Measurements from ENCODE around the gene PYCR2.
A peak's percentile ranks its signal among the peaks of the same experiment; 100 is the strongest.

PYCR2 gene

DNA sequence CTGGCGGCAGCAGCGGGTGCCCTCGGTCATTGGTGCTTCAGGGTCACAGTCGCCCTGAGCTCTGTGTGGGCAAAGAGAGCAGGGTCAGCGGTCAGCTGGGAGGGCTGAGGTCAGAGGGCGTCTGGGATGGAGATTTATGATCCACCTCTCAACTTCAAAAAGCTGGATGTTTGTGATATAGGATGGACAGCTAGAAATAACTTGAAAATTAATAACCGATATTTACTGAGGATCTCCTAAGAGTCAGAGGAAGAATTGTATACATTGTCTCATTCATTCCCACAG is 37.1 kb downstream of the PYCR2 start:
- DNase-seq (ENCODE audit: insufficient read length, low spot score) (no peak), FAIRE-seq (no peak)
- TF ChIP-seq POLR2A (IDR thresholded peaks at IDR 0.05; ENCODE audit: low read depth, low read length): no peak

DNA sequence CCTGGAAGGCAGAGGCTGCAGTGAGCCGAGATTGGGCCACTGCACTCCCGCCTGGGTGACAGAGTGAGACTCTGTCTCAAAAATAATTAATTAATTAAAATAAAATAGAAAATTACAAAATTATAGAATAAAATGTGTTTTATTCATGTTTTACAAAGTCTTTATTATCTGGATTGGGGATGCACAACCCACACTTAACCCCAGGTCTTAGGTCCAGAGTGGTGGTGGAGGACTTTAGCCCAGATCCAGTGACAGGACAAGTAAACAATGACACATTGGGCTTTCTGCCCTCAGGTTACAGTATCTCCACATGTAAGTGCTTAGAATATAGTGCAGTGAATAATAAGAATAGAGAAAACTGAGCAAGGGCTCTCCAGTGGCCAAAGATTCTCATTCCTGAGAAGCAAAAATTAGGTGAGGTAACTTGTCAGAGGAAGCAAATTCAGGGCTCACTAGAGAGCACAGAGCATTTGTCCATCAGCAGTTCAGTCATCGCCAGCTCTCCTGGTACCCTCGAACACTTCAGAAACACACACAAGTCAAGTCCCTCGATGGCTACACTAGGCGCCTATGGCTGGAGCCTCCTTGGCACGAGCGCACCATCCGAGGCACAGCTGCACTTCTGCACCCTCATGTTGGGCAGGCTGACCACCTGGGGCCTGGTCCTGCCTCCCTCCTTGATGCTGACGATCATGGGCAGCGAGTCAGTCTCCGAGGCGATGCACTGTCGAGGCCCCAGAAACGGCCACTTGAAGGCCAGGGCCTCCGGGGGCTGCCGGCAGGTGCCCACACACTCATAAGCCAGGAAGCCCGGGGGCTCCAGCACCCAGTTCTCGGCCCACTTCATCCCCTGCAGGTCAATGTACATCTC is 37.7 kb downstream of the PYCR2 start:
- FAIRE-seq (no peak), DNase-seq (ENCODE audit: insufficient read length, low spot score) (no peak)
- TF ChIP-seq POLR2A (IDR thresholded peaks at IDR 0.05; ENCODE audit: low read depth, low read length): no peak

DNA sequence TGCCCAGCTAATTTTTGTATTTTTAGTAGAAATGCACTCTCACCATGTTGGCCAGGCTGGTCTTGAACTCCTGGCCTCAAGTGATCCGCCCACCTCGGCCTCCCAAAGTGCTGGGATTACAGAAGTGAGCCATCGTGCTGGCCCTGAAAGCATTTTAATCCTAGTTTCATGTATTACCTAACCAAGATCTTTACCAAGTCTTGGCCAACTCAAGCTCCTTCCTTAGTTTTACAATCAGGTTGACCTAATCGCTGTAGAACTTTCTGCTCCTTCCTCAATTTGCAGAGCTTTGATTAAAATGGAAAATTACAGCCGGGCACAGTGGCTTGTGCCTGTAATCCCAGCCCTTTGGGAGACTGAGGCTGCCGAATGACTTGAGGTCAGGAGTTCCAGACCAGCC is 38.7 kb downstream of the PYCR2 start:
- no peak for TF ChIP-seq POLR2A (IDR thresholded peaks at IDR 0.05; ENCODE audit: low read depth, low read length)
- DNase-seq (ENCODE audit: insufficient read length, low spot score) (no peak), FAIRE-seq (no peak)

DNA sequence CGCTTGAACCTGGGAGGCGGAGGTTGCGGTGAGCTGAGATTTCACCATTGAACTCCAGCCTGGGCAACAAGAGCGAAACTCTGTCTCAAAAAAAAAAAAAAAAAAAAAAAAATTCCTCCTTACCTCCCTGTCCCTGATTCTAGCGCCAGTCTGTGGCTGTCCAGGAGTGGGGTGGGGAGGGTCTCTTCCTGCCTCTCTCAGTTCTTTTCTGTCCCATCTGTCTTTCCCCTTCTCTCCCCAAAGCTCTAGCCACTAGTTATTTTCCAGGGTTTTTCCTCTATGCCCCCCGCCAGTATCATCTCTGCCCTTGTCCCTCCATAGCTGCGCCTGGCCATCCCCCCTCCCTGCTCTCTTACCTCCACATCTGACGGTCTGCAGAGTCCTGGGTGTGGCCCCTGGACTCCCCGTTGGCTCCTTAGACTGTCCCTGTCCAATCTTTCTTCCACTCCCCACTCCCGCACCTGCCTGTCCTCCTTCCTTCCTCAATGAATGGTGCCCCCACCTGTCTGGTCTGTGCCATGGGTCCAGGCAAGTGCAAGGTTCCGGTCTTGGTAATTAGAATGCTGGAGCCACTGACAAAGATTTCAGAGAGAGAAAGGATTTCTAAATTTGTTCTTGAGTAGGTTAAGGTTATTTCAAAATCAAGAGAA is 40.3 kb downstream of the PYCR2 start:
- no peak for DNase-seq (ENCODE audit: insufficient read length, low spot score)
- no peak for TF ChIP-seq POLR2A (IDR thresholded peaks at IDR 0.05; ENCODE audit: low read depth, low read length)
- FAIRE-seq: no peak

DNA sequence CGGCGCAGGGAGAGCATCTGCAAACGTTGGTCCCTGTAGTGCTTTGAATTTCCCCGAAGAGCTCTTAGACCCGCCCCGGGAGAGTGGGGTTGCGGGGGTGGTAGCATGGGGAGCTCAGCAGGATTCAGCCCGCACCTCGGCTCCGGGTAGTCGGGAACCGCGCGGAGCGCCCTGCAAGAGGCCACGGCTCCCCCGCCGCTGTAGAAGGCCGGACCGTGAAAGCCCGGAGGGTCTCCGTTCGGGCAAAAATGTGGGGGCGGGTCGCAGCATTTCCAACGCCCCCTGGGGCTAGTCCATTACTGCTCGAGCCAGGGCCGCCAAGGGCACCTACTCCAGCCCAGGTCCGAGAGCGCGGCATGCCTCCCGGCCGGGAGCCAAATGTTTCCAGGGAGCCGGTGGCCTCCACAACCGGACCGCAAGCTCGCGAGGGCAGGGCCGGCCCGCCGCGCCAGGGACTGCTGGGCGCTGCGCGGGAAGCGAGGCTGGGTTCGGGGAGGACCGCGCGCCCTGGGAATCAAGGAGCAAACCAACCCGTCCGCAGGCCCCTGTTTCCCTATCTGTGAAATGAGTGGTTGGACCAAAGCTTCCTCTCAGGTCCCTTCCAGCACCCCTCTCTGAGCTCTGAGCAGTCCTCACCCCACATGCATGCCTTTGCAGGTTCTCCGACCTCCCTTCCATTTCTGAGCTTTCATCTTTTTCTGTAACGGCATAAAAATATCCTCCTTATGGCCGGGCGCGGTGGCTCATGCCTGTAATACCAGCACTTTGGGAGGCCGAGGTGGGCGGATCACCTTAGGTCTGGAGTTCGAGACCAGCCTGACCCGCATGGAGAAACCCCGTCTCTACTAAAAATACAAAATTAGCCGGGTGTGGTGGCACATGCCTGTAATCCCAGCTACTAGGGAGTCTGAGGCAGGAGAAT is 41.1 kb downstream of the PYCR2 start:
- TF ChIP-seq POLR2A (IDR thresholded peaks at IDR 0.05; ENCODE audit: low read depth, low read length): 0 out of 2 replicates have a peak, but pooled peaks have one; percentile 15
- DNase-seq (ENCODE audit: insufficient read length, low spot score) (peak; percentile 70), FAIRE-seq (no peak)

DNA sequence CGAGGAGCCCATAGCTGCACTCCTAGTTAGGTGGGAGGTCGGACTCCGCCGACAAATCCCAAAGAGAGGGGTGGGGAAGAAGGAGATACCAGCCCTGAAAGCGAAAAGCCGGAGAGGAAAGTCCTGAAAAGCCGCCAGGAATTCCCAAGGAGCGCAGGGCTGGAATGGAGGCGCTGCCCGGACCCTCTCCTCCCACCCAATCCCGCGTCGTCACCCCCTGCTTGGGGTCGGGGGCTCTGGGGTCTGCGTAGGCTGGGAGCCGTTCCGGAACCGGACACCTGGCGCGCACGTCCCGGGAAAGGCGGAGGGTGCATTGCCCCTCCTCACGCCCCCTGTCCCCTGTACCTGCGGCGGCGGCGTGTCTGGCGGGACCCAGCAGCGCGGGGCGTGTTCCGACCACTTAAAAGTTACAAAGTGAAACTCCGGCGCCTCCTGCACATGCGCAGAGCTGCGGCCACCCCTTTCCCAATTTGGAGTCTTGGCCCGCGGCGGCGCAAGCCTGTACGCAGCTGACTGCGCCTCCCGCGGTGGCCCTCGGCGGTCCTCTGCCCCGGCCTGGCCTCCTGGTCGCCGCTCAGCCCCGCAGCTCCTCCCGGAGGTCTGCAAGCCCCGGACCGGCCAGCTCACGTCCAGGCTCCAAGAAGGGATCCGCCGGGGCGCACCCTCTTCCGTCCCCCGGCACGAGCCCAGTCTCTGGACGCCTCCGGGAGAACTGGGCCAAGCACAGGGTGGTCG is 41.9 kb downstream of the PYCR2 start, which contains the start of gene TMEM63A:
TMEM63A (minus strand) TSS at position 422 of the 735 bp plus-strand sequence. CDS start 4,800 bp downstream, outside the sequence.
- peak; percentile 87 for DNase-seq (ENCODE audit: insufficient read length, low spot score)

DNA sequence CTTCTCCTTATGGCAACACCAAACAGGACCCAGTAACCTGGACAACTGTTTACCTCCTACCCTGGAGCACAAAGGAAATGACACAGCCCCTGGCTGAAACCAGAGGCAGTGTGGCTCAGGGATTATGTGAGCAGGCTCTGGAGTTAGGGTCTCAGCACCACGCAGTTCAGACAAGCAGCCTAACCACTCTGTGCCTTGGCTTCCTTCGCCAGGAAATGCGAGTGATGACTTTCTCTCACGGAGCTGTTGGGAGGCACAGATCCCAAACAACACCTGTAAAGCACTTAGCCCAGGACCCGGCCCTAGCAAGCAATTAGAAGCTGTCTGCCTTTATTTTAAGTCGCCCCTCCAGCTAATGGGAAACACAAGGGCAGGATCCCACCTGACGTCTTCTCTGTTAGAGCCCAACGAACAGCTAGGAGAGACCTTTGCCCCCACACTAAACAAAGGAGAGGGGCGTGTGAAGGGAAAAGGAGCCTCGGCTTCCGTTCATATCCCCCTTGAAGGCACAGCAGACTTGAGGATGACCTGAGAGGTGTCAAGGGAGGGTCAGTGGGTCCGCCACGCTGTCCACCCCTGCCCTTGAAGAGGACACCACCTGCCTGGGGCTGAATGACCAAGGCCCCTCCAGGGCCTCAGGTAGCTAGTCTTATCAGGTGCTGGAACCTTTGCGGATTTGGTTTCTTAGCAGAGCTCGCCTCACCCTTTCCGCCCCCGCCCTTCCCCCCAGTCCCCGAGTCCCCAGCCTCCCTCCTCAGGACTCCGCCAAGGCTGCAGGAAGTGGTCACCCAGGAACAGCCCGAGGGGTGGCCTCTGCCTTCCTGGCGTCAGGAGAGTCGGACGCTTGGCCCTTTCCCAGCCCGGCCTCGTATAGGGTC is 42.7 kb downstream of the PYCR2 start:
- FAIRE-seq (no peak), DNase-seq (ENCODE audit: insufficient read length, low spot score) (peak; percentile 60)
- peak; percentile 42; the same call in 1 of the 2 replicates for TF ChIP-seq POLR2A (IDR thresholded peaks at IDR 0.05; ENCODE audit: low read depth, low read length)

More for the DNA sequence above, 41.9 kb downstream of the PYCR2 start, which contains the start of gene TMEM63A:
- no peak for FAIRE-seq
- TF ChIP-seq POLR2A (IDR thresholded peaks at IDR 0.05; ENCODE audit: low read depth, low read length): peak; percentile 85

DNA sequence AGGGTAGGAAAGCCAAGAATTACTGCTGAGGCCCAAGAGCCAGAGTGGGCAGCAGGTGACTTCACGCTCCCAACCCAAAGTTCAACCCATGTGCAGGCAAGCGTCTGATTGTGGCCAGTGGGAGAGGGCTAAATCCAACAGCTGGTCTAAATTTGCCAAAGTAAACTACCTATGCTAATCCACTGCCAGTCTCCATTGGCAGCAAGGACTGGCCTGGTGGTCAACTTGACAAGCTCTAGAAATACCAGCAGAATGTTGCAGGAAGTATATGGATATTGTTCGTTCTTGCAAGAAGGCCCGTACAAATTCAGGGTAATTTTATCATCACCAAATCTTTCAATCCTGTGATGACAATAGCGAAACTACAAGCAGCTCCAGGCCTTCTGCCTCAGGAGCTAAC is 43.4 kb downstream of the PYCR2 start:
- FAIRE-seq: no peak
- DNase-seq (ENCODE audit: insufficient read length, low spot score): no peak
- TF ChIP-seq POLR2A (IDR thresholded peaks at IDR 0.05; ENCODE audit: low read depth, low read length): no peak

DNA sequence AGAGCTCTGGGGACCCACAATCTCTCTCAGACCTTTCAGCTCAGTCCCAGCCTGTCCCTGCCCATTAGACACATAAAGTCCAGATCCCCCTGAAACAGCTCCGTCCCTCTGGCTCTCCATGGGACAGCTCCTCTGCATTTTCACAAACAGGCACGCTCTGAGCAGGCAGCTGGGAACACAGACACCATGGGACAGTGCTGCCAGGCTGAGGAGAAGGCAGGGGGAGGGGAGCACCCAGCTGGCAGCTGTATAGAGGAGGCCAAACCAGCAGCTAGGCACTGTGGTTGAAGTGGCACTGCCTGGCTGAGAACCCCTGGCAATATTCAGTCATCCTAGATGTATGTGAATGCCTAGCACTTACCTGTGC is 43.8 kb downstream of the PYCR2 start:
- TF ChIP-seq POLR2A (IDR thresholded peaks at IDR 0.05; ENCODE audit: low read depth, low read length): no peak
- no peak for FAIRE-seq
- no peak for DNase-seq (ENCODE audit: insufficient read length, low spot score)

DNA sequence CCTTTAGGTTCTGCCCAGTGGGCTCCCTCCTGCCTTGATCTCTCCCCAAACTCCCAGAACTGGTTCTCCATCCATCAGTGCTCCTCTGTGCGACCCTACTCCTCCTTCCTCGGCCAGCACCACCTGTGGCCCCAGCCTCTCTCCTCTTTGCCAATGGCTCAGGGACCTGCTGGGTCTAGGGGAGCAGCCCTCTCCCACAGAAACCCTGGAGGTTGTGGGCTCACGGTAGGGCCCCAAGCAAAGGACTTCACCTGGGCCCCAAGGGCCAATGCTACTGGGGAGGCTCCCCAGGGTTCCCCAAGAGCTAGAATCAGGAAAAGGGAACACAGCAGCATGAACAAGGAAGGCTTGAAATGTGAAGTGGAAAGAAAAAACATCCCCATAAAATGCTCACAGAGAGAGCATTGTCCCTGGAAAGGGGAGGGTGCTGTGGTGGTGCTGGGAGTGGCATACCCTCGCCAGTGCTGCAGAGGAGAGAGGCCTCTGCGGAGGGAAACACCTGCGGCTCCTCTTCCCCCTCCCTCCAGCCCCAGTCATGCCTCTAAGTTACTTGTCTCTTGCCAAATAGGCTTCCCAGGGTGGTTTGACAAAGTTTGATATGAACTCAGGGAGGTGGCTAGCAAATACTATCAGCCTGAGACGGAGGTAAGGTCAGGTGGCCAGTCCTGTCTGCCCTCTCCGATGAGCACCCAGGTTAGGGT is 44.4 kb downstream of the PYCR2 start:
- no peak for TF ChIP-seq POLR2A (IDR thresholded peaks at IDR 0.05; ENCODE audit: low read depth, low read length)
- no peak for DNase-seq (ENCODE audit: insufficient read length, low spot score)
- no peak for FAIRE-seq

DNA sequence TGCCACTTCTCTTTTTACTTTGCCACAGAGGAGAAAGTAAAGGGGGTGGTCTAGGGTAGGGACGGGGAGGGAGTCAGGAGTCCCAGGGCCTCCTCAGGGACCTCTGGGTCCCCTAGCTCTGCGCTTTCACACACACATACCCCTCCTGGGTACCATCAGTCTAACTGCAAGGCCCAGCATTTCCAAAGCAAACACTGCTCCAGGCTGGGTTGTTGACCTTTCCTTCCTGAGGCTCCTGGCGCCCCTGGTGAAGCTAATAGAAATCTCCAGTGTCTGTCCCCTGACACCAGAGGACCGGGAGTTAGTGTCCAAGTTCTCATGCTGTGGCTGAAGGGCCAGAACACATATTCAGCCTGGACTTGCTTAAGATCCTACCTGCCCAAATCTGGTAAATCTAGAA is 45.8 kb downstream of the PYCR2 start:
- FAIRE-seq: no peak
- TF ChIP-seq POLR2A (IDR thresholded peaks at IDR 0.05; ENCODE audit: low read depth, low read length): no peak
- DNase-seq (ENCODE audit: insufficient read length, low spot score): no peak

DNA sequence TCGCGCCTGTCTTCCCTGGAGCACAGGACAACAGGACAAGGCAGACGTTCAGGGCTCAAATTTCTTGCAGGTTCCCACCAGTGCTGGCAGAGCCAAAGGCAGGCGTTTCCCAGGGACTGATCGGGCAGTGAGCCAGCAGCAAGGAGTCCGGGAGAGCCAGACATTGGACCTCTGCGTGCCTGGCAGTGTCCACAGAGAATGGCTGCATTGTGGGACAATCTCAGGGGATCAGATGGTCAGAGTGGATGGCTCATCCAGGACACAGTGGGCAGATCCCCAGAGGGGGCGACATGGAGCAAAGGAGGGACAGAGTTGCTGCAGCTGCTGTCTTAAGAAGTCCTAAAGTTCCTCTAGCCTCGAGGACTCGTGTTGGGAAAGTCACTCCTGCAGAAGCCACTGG is 46.5 kb downstream of the PYCR2 start:
- TF ChIP-seq POLR2A (IDR thresholded peaks at IDR 0.05; ENCODE audit: low read depth, low read length): no peak
- FAIRE-seq (no peak), DNase-seq (ENCODE audit: insufficient read length, low spot score) (peak; percentile 42)

Data from H54 (cell line).